Neural cell (in vitro differentiated cells): Measurements from ENCODE around the gene KCNJ4.

Experiments
- EP300 ChIP-seq: fragments of 450-650 bp; conservative IDR thresholded peaks from 2 replicates; pipeline ENCODE4 v1.6.1; 2014; ENCODE audit warnings: antibody characterized with exemption, mild to moderate bottlenecking, moderate library complexity; ENCODE audit not compliant: poor library complexity, severe bottlenecking
- EZH2 ChIP-seq: fragments of 200-600, 300-800 bp; shearing (Covaris generic), sonication (generic); IDR thresholded peaks from 2 replicates; pipeline ENCODE4 v1.6.1; 2014; ENCODE audit warnings: antibody characterized with exemption, low read length, borderline replicate concordance, mild to moderate bottlenecking; ENCODE audit not compliant: insufficient read depth, poor library complexity, severe bottlenecking
- MXI1 ChIP-seq: fragments of 450-650 bp; conservative IDR thresholded peaks from 2 replicates; pipeline ENCODE4 v1.6.1; 2014; ENCODE audit warnings: antibody characterized with exemption, mild to moderate bottlenecking; ENCODE audit not compliant: poor library complexity, severe bottlenecking
- POLR2AphosphoS5 ChIP-seq: IDR thresholded peaks from 2 replicates; pipeline ENCODE4 v1.6.1; 2012
- REST ChIP-seq: IDR thresholded peaks from 2 replicates; pipeline ENCODE4 v1.6.1; 2012; ENCODE audit warnings: borderline replicate concordance
- TF ChIP-seq, protein P1 (sequence below): fragments of 450-650 bp; IDR thresholded peaks from 2 replicates; pipeline ENCODE4 v1.5.1; 2014; ENCODE audit warnings: antibody characterized with exemption, mild to moderate bottlenecking, moderate library complexity; ENCODE audit not compliant: poor library complexity, severe bottlenecking

- TF ChIP-seq, protein P1, sequence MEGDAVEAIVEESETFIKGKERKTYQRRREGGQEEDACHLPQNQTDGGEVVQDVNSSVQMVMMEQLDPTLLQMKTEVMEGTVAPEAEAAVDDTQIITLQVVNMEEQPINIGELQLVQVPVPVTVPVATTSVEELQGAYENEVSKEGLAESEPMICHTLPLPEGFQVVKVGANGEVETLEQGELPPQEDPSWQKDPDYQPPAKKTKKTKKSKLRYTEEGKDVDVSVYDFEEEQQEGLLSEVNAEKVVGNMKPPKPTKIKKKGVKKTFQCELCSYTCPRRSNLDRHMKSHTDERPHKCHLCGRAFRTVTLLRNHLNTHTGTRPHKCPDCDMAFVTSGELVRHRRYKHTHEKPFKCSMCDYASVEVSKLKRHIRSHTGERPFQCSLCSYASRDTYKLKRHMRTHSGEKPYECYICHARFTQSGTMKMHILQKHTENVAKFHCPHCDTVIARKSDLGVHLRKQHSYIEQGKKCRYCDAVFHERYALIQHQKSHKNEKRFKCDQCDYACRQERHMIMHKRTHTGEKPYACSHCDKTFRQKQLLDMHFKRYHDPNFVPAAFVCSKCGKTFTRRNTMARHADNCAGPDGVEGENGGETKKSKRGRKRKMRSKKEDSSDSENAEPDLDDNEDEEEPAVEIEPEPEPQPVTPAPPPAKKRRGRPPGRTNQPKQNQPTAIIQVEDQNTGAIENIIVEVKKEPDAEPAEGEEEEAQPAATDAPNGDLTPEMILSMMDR, result no peak
- TF ChIP-seq EZH2, result no peak
- TF ChIP-seq EP300, result no peak
- TF ChIP-seq MXI1, result no peak
- TF ChIP-seq REST, result no peak
- no peak for TF ChIP-seq POLR2AphosphoS5
Measured at GRCh38 chr22:38415046-38415445, 40.0 kb downstream of the KCNJ4 start.
